SK-N-SH (cell line): ENCODE data around the gene FIGN. TPM values are rescaled to one million over a fixed set of nuclear protein-coding genes. Genes with fewer than 3 reads are reported as not detected.

Source experiments
- CTCF ChIA-PET: fragments of 300-600, 350-600 bp; formaldehyde crosslinking; extraction: SDS; loops from one replicate; lab custom pipeline; 2021; lab: Yijun Ruan, JAX
- POLR2A ChIA-PET: fragments of 350-600 bp; sonication (Branson Sonifier 250); formaldehyde crosslinking; extraction: SDS; loops from one replicate; lab custom pipeline; 2020; ENCODE audit warnings: antibody characterized with exemption, inconsistent platforms; lab: Yijun Ruan, JAX
- DNase-seq: peaks from one replicate; pipeline ENCODE4 v3.0.0; 2012
- H2AFZ ChIP-seq: fragments of 200-600 bp; sonication (generic); 2 replicates; pipeline ENCODE4 v1.8.1; 2016; ENCODE audit warnings: antibody characterized with exemption, mild to moderate bottlenecking, low read depth
- H3F3A ChIP-seq: fragments of 200-600 bp; sonication (generic); replicated peaks from 2 replicates; pipeline ENCODE3; 2016; ENCODE audit warnings: antibody characterized with exemption, mild to moderate bottlenecking; ENCODE audit not compliant: insufficient read depth
- H3K27ac ChIP-seq, 2 experiments: fragments of 200-500 bp in 1 of 2; fragments of 200-600 bp in 1 of 2; sonication (Bioruptor generic) in 1 of 2; sonication (generic), shearing (Covaris generic) in 1 of 2; 2 replicates each; pipeline versions ENCODE4 v1.5.1 to v1.6.1; 2014 to 2016; ENCODE audit warnings: low read depth in 2 of 2, inconsistent platforms in 1 of 2, low read length in 1 of 2, mild to moderate bottlenecking in 1 of 2, mixed read lengths in 1 of 2
- H3K27me3 ChIP-seq: fragments of 200-600 bp; sonication (generic), shearing (Covaris generic); 2 replicates; pipeline ENCODE4 v1.6.1; 2016; ENCODE audit warnings: mixed run types; ENCODE audit not compliant: insufficient read depth
- H3K36me3 ChIP-seq, 2 experiments: fragments of 200-500 bp in 1 of 2; fragments of 200-600 bp in 1 of 2; sonication (Bioruptor generic) in 1 of 2; sonication (generic) in 1 of 2; replicated peaks in 1 of 2; 2 replicates each; pipeline versions ENCODE3 to v1.5.1; 2014 to 2016; ENCODE audit warnings: low read length in 1 of 2, mild to moderate bottlenecking in 1 of 2; ENCODE audit not compliant: insufficient read depth in 2 of 2, control insufficient read depth in 1 of 2
- H3K4me1 ChIP-seq, 2 experiments: fragments of 200-500 bp in 1 of 2; fragments of 200-600 bp in 1 of 2; sonication (Bioruptor generic) in 1 of 2; sonication (generic), shearing (Covaris generic) in 1 of 2; 2 replicates each; pipeline versions ENCODE4 v1.5.1 to v1.6.1; 2014 to 2016; ENCODE audit warnings: low read depth in 1 of 2, low read length in 1 of 2, mixed run types in 1 of 2; ENCODE audit not compliant: insufficient read depth in 2 of 2, control insufficient read depth in 1 of 2
- H3K4me2 ChIP-seq: fragments of 200-600 bp; sonication (generic), shearing (Covaris generic); 2 replicates; pipeline ENCODE4 v1.6.1; 2017; ENCODE audit warnings: mixed run types
- H3K4me3 ChIP-seq, 2 experiments: fragments of 200-500 bp in 1 of 2; fragments of 200-600 bp in 1 of 2; sonication (Bioruptor generic) in 1 of 2; sonication (generic), shearing (Covaris generic) in 1 of 2; 2 replicates each; pipeline versions ENCODE4 v1.5.1 to v1.8.1; 2014 to 2016; ENCODE audit warnings: low read depth in 2 of 2, inconsistent platforms in 1 of 2, low read length in 1 of 2, mild to moderate bottlenecking in 1 of 2, mixed read lengths in 1 of 2, moderate library complexity in 1 of 2
- H3K79me2 ChIP-seq: fragments of 200-600 bp; sonication (generic); 2 replicates; pipeline ENCODE4 v1.8.1; 2017; ENCODE audit warnings: mild to moderate bottlenecking; ENCODE audit not compliant: insufficient read depth
- H3K9ac ChIP-seq: fragments of 200-600 bp; sonication (generic); 2 replicates; pipeline ENCODE4 v1.6.1; 2017; ENCODE audit warnings: mixed run types
- H3K9me2 ChIP-seq: fragments of 200-600 bp; sonication (generic); 2 replicates; pipeline ENCODE4 v1.6.1; 2017; ENCODE audit warnings: mixed run types
- H3K9me3 ChIP-seq: fragments of 200-600 bp; sonication (generic); 2 replicates; pipeline ENCODE4 v1.6.1; 2017; ENCODE audit warnings: mixed run types, mild to moderate bottlenecking, moderate library complexity
- H4K20me1 ChIP-seq: fragments of 200-600 bp; sonication (generic); 2 replicates; pipeline ENCODE4 v1.6.1; 2017; ENCODE audit warnings: mild to moderate bottlenecking, mixed run types; ENCODE audit not compliant: insufficient read depth
- CHD2 ChIP-seq: fragments of 150-350 bp; IDR thresholded peaks from 2 replicates; pipeline ENCODE4 v1.6.1; 2018; ENCODE audit warnings: low read length; ENCODE audit not compliant: partially characterized antibody
- CTCF ChIP-seq: fragments of 200-600 bp; sonication (generic); IDR thresholded peaks from 2 replicates; pipeline ENCODE4 v1.6.1; 2017; ENCODE audit warnings: antibody characterized with exemption, mild to moderate bottlenecking, moderate library complexity
- EZH2phosphoT487 ChIP-seq: fragments of 200-600 bp; sonication (generic); IDR thresholded peaks from 2 replicates; pipeline ENCODE4 v1.6.1; 2017; ENCODE audit warnings: low read depth, mixed run types, mild to moderate bottlenecking, antibody characterized with exemption, moderate library complexity, borderline replicate concordance
- FOXJ3 ChIP-seq: sonication (generic); formaldehyde crosslinking; IDR thresholded peaks from 2 replicates; pipeline ENCODE4 v1.5.1; 2020; ENCODE audit warnings: mild to moderate bottlenecking, missing genetic modification reagents
- GABPA ChIP-seq: IDR thresholded peaks from 2 replicates; pipeline ENCODE4 v1.4.0; 2012; ENCODE audit warnings: low read depth, mild to moderate bottlenecking
- GATA2 ChIP-seq: sonication (generic); formaldehyde crosslinking; IDR thresholded peaks from 2 replicates; pipeline ENCODE4 v1.5.0; 2020; ENCODE audit warnings: mild to moderate bottlenecking, missing genetic modification reagents
- MAX ChIP-seq: IDR thresholded peaks from 2 replicates; pipeline ENCODE4 v1.4.0; 2012; ENCODE audit warnings: low read depth
- MEF2A ChIP-seq: IDR thresholded peaks from 2 replicates; pipeline ENCODE4 v1.4.0; 2012; ENCODE audit warnings: low read depth, borderline replicate concordance
- MXI1 ChIP-seq: IDR thresholded peaks from 2 replicates; pipeline ENCODE4 v1.6.1; 2012; ENCODE audit warnings: mild to moderate bottlenecking, low read depth, low read length, improper control_type of control experiment
- POLR2AphosphoS5 ChIP-seq: IDR thresholded peaks from 2 replicates; pipeline ENCODE4 v1.6.1; 2012; ENCODE audit warnings: low read depth, low read length
- REST ChIP-seq: IDR thresholded peaks from 2 replicates; pipeline ENCODE4 v1.6.1; 2012; ENCODE audit warnings: mild to moderate bottlenecking, low read depth, low read length, moderate library complexity
- RXRA ChIP-seq: IDR thresholded peaks from 2 replicates; pipeline ENCODE4 v1.4.0; 2012; ENCODE audit warnings: low read depth, mild to moderate bottlenecking, borderline replicate concordance
- TEAD4 ChIP-seq: IDR thresholded peaks from 2 replicates; pipeline ENCODE4 v1.4.0; 2012; ENCODE audit warnings: mild to moderate bottlenecking, borderline replicate concordance; ENCODE audit not compliant: insufficient read depth
- USF1 ChIP-seq: IDR thresholded peaks from 2 replicates; pipeline ENCODE4 v1.4.0; 2012; ENCODE audit warnings: low read depth, borderline replicate concordance
- WGBS: methylation state at CpG from one replicate; pipeline ENCODE4 v1.1.6; 2017; ENCODE audit warnings: low lambda C conversion rate; 5-methylcytosine and 5-hydroxymethylcytosine counted together
- polyA plus RNA-seq, 3 experiments: library from polyadenylated mRNA; depleted of rRNA; stranded (reverse); fragments of >200 nt; gene quantifications; 2 replicates each; pipeline ENCODE4 v1.2.3, GENCODE V29; 2012

FIGN gene
- polyA plus RNA-seq, 1 of the 3 experiments (the other 2 are of a cell fraction): 0.74 TPM

- TF ChIP-seq EZH2phosphoT487 (no peak), USF1 (no peak), CTCF (no peak), MAX (no peak), MEF2A (no peak), POLR2AphosphoS5 (no peak), FOXJ3 (CRISPR knock-in tag) (no peak), GATA2 (CRISPR knock-in tag) (no peak), CHD2 (no peak), TEAD4 (no peak), MXI1 (no peak), GABPA (no peak), RXRA (no peak), REST (no peak)
- Histone ChIP-seq H3K9ac (no peak overlapping the region), H2AFZ (no peak overlapping the region), H3K79me2 (no peaks in the 10 kb centered on the region), H3K4me2 (no peak overlapping the region), H3K27me3 (no peaks in the 10 kb centered on the region), H3K27ac (no peak overlapping the region), H3K9me2 (no peaks in the 10 kb centered on the region), H3K36me3 (no peaks in the 10 kb centered on the region), H3K4me1 (no peaks in the 10 kb centered on the region), H3K4me3 (no peak overlapping the region), H3F3A (no peaks in the 10 kb centered on the region), H4K20me1 (no peaks in the 10 kb centered on the region), H3K9me3 (no peaks in the 10 kb centered on the region)
- 72% methylated on average over 3 of the region's 3 CpGs for WGBS
- CTCF ChIA-PET: interaction anchor here (1.9 kb wide), 1 partner anchor 13 kb away, joined by 4 read pairs; no protein-coding TSS in a partner anchor
- POLR2A ChIA-PET: no interaction called here
- DNase-seq: no peak
These were observed 165.4 kb downstream of the FIGN start for GRCh38 chr2:163570391-163570790.
